SU-DHL-6 (cell line): ENCODE measurements around the gene ARMH3.
"Not testable (repeated sequence)": the region's sequence is repeated elsewhere in the genome, so short reads cannot be mapped to it uniquely, and the experiment has no call there.

Experiments
- H2AFZ ChIP-seq: fragments of 200-600 bp; sonication (generic); 2 replicates; pipeline ENCODE4 v1.6.1; 2014; ENCODE audit warnings: low read depth, mild to moderate bottlenecking, moderate library complexity, mixed read lengths, antibody characterized with exemption, low read length; ENCODE audit not compliant: severe bottlenecking
- H3F3A ChIP-seq: fragments of 200-600 bp; shearing (Covaris generic); 2 replicates; pipeline ENCODE4 v1.6.0; 2016; ENCODE audit warnings: antibody characterized with exemption, mild to moderate bottlenecking; ENCODE audit not compliant: insufficient read depth
- H3K27ac ChIP-seq: fragments of 200-600 bp; sonication (generic); 2 replicates; pipeline ENCODE4 v1.5.1; 2016; ENCODE audit warnings: low read depth, mild to moderate bottlenecking, low read length, moderate library complexity, mixed read lengths
- H3K27me3 ChIP-seq: fragments of 200-600 bp; sonication (generic), shearing (Covaris generic); 2 replicates; pipeline ENCODE4 v1.6.0; 2014; ENCODE audit warnings: mild to moderate bottlenecking, low read length
- H3K36me3 ChIP-seq: fragments of 200-600 bp; sonication (generic); 2 replicates; pipeline ENCODE4 v1.6.1; 2014; ENCODE audit warnings: mild to moderate bottlenecking, low read length, mixed read lengths
- H3K4me2 ChIP-seq: fragments of 300-600, 200-600 bp; shearing (Covaris generic), sonication (generic); 2 replicates; pipeline ENCODE4 v1.6.0; 2014; ENCODE audit warnings: low read length, low read depth, mild to moderate bottlenecking; ENCODE audit not compliant: poor library complexity, severe bottlenecking
- H3K4me3 ChIP-seq: fragments of 200-600 bp; sonication (generic); 2 replicates; pipeline ENCODE4 v1.5.1; 2014; ENCODE audit warnings: antibody characterized with exemption, low read length, mild to moderate bottlenecking, mixed read lengths; ENCODE audit not compliant: insufficient read depth, poor library complexity, severe bottlenecking
- H3K79me2 ChIP-seq: fragments of 200-600 bp; sonication (generic); 2 replicates; pipeline ENCODE4 v1.6.1; 2014; ENCODE audit warnings: mild to moderate bottlenecking, low read length, moderate library complexity; ENCODE audit not compliant: insufficient read depth
- H3K9ac ChIP-seq: fragments of 200-600 bp; sonication (generic); 2 replicates; pipeline ENCODE4 v1.7.0; 2014; ENCODE audit warnings: mild to moderate bottlenecking, low read length
- H3K9me2 ChIP-seq: fragments of 200-600 bp; sonication (generic); replicated peaks from 2 replicates; pipeline ENCODE4 v1.6.1; 2014; ENCODE audit warnings: low read length; ENCODE audit not compliant: insufficient read depth
- H3K9me3 ChIP-seq: fragments of 200-600 bp; sonication (generic); 2 replicates; pipeline ENCODE4 v1.6.1; 2014; ENCODE audit warnings: low read length, mixed read lengths; ENCODE audit not compliant: insufficient read depth
- H4K20me1 ChIP-seq: fragments of 200-600 bp; sonication (generic); 2 replicates; pipeline ENCODE4 v1.6.1; 2014; ENCODE audit warnings: low read depth, mild to moderate bottlenecking, antibody characterized with exemption, low read length, moderate library complexity, mixed read lengths
- CTCF ChIP-seq: fragments of 200-600 bp; sonication (generic); IDR thresholded peaks from one replicate; pipeline ENCODE4 v1.5.1; 2017; ENCODE audit warnings: antibody characterized with exemption, mild to moderate bottlenecking, low read length, moderate library complexity; ENCODE audit not compliant: insufficient read depth, poor library complexity, severe bottlenecking
- EZH2phosphoT487 ChIP-seq: fragments of 200-600 bp; sonication (generic), shearing (Covaris generic); conservative IDR thresholded peaks from 2 replicates; pipeline ENCODE4 v1.6.1; 2018; ENCODE audit warnings: mild to moderate bottlenecking, antibody characterized with exemption, low read length, moderate library complexity, mixed read lengths

ARMH3 gene

DNA sequence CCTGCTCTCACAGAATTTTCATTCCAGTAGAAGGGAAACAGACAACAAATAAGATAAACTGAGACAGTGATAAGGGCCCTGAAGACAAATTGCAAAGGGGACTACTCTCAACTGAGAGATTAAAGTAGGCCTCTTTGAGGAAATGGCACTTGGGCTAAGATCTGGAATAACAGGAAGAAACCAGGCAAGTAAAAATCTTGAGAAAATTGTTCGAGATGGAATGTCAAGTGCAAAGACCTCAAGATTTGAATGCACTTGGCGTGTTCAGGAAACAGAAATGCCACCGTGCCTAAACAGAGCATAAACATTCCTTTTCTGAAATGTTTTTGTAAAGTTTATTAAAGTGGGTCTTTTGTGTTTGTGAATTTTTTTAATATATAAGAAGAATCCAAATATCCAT lies 10.7 kb downstream of the ARMH3 start:
- H3K4me2 ChIP-seq, result no peak overlapping the region
- TF ChIP-seq EZH2phosphoT487 (no peak), CTCF (no peak)
- H3K79me2 ChIP-seq, result peaks cover 82% of the 10 kb centered on the region

GRCh38 chr10:102040305-102041050 lies 15.5 kb downstream of the ARMH3 start:
- H3K4me3 ChIP-seq, result no peak overlapping the region
- no peaks in the 10 kb centered on the region for H3K27me3 ChIP-seq
- no peaks in the 10 kb centered on the region for H3F3A ChIP-seq
- H3K27ac ChIP-seq, result no peak overlapping the region
- no peaks in the 10 kb centered on the region for H3K36me3 ChIP-seq
- H3K79me2 ChIP-seq, result peaks cover 46% of the 10 kb centered on the region
- H3K9ac ChIP-seq, result no peak overlapping the region
- H2AFZ ChIP-seq, result no peak overlapping the region
- no peaks in the 10 kb centered on the region for H4K20me1 ChIP-seq
- TF ChIP-seq CTCF, result no peak
- TF ChIP-seq EZH2phosphoT487, result no peak
- no peaks in the 10 kb centered on the region for H3K9me2 ChIP-seq
- H3K9me3 ChIP-seq, result no peaks in the 10 kb centered on the region
- no peak overlapping the region for H3K4me2 ChIP-seq

More for the DNA sequence above, 10.7 kb downstream of the ARMH3 start:
- Histone ChIP-seq H3K4me3 (no peak overlapping the region), H2AFZ (no peak overlapping the region), H3K9me2 (no peaks in the 10 kb centered on the region), H3F3A (no peaks in the 10 kb centered on the region), H3K9me3 (no peaks in the 10 kb centered on the region), H3K27me3 (no peaks in the 10 kb centered on the region), H3K27ac (no peak overlapping the region), H3K36me3 (no peaks in the 10 kb centered on the region), H4K20me1 (0 out of 2 replicates have a peak, but pooled peaks cover 3% of the 10 kb centered on the region), H3K9ac (no peak overlapping the region)

DNA sequence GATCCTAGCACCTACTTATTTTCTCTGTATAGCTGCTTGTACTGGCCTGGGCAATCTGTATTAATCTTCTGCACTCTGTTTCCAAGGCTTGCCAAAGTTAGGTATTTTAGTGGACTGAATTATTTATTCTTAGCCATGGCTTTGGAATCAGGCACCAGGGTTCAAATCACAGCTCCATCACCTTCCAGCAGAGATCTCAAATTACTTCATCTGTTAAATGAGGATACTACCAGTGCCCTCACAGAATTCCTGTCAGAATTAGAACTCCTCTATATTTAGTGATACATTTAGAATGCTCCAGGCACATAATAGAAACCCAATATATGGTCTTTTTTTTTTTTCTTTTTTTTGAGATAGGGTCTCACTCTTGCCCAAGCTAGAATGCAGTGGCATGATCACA lies 17.6 kb downstream of the ARMH3 start:
- Histone ChIP-seq H3K79me2 (peaks cover 31% of the 10 kb centered on the region), H2AFZ (no peak overlapping the region), H3K36me3 (no peaks in the 10 kb centered on the region), H3K4me3 (no peak overlapping the region), H3F3A (no peaks in the 10 kb centered on the region), H4K20me1 (no peaks in the 10 kb centered on the region), H3K4me2 (no peak overlapping the region), H3K9me2 (no peaks in the 10 kb centered on the region), H3K9me3 (no peaks in the 10 kb centered on the region), H3K27me3 (no peaks in the 10 kb centered on the region), H3K27ac (no peak overlapping the region), H3K9ac (no peak overlapping the region)
- TF ChIP-seq CTCF (no peak), EZH2phosphoT487 (no peak)

DNA sequence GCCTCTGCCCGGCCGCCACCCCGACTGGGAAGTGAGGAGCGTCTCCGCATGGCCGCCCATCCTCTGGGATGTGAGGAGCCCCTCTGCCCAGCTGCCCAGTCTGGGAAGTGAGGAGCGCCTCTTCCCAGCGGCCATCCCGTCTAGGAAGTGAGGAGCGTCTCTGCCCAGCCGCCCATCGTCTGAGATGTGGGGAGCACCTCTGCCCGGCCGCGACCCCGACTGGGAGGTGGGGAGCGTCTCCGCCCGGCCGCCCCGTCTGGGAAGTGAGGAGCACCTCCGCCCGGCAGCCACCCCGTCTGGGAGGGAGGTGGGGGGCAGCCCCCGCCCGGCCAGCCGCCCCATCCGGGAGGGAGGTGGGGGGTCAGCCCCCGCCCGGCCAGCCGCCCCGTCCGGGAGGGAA lies 20.2 kb downstream of the ARMH3 start:
- H3K79me2 ChIP-seq, H3K27ac ChIP-seq, H4K20me1 ChIP-seq, H2AFZ ChIP-seq, H3K9me2 ChIP-seq, H3F3A ChIP-seq, H3K27me3 ChIP-seq, H3K9me3 ChIP-seq, H3K4me2 ChIP-seq, H3K36me3 ChIP-seq, H3K4me3 ChIP-seq, H3K9ac ChIP-seq: not testable (repeated sequence)
